Measurements from ENCODE around the gene TRAF6. TPM values are rescaled to one million over a fixed set of nuclear protein-coding genes. Genes with fewer than 3 reads are reported as not detected.

TRAF6 gene, protein sequence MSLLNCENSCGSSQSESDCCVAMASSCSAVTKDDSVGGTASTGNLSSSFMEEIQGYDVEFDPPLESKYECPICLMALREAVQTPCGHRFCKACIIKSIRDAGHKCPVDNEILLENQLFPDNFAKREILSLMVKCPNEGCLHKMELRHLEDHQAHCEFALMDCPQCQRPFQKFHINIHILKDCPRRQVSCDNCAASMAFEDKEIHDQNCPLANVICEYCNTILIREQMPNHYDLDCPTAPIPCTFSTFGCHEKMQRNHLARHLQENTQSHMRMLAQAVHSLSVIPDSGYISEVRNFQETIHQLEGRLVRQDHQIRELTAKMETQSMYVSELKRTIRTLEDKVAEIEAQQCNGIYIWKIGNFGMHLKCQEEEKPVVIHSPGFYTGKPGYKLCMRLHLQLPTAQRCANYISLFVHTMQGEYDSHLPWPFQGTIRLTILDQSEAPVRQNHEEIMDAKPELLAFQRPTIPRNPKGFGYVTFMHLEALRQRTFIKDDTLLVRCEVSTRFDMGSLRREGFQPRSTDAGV
- total RNA-seq: 6.8 and 7.5 TPM in 2 replicates

DNA sequence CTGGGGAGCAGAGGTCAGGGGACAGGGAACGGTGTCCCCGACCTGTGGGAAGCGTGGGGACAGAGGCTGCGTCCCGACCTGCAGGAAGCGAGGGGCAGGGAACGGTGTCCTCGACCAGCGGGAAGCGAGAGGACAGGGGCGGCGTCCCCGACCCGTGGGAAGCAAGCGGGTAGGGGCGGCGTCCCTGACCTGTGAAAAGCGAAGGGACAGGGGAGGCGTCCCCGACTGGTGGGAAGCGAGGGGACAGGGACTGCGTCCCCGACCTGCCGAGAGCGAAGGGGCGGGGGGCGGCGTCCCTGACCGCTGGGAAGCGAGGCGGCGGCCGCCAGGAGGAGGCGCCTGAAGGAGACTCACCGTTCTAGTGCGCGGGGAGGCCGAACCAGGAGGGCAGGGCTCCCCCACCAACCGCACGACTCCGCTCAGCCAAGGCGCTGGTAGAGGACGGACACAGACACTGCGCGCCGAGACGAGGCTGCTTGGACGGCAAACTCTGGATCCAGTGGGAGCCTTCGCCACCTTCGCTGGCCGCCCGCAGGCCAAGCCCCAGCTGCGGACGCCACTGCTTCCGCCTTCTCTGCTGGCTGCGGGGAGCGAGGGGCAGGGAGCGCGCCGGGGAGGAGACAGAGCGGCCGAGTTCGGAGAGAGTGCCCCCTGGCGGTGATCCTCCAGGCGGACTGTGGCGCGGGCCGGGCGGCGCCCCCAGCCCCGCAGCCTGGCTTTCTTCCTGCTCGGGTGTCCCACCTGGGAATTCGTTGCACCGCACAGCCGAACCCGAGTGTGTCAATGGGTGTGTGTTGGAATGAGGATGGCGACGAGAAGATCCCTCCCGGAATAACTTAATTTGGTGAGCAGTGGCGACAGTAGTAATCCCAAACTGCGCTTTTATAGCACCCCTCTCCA, at the start of gene TRAF6:
Gene TRAF6, minus strand, starts transcription at position 579 of the 900 bp plus-strand sequence. CDS start 8,757 bp downstream, outside the sequence.

Other genes with a start within 250 kb of the TRAF6 start
- gene COMMD9, start 220.8 kb downstream of the TRAF6 start, total RNA-seq: 20.0 and 26.3 TPM in 2 replicates
- gene PRR5L, start 214.0 kb downstream of the TRAF6 start, total RNA-seq: 13.6 and 51.8 TPM in 2 replicates
- gene RAG1, start 57.7 kb upstream of the TRAF6 start, total RNA-seq: 1.7 and 1.9 TPM in 2 replicates
- gene IFTAP, start 84.2 kb upstream of the TRAF6 start, total RNA-seq: 17.4 and 36.2 TPM in 2 replicates
- not detected in 2 replicates for gene RAG2, start 88.0 kb upstream of the TRAF6 start, total RNA-seq

Measured in tracheal epithelial cell (primary cell).